AG08395 (cell line): Measurements from ENCODE around the gene MAFF.
"Not testable (repeated sequence)": the region's sequence is repeated elsewhere in the genome, so short reads cannot be mapped to it uniquely, and the experiment has no call there.

Experiments used
- DNase-seq: peaks from one replicate; pipeline ENCODE4 v3.0.0; 2012; ENCODE audit warnings: mixed read lengths, low spot score

The MAFF gene

DNA sequence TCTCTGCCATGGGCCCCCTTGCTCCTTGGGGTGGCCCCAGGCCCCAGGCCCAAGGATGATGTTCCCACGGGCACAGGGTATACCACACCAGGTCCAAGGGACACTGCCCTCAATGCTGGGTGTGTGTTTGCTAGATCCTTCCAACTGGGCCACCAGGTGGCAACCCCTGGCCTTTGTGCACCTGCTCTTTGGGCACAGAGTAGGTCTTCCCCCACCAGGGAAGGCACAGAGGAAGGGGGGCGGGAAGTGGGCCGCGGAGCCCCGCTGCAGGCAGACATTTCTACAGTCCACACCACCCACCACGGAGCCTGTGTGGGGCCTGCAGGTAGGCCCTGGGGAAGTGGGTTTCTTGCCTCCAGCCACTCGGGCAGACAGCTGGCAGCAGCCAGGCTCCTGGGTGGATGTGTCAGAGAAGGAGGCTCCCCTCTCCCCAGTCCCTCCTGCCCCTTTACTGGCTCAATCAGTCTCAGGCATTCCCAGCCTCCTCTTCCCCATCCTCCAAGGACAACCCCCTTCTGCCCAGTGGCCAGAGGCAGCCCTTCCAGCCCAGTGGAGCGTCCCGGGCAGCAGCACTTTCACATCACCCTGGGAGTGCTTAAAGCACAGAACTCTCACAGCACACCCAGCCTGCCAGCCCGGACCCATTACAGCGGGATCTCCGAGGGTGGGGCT is 21.6 kb downstream of the MAFF start:
- DNase-seq: no peak

DNA sequence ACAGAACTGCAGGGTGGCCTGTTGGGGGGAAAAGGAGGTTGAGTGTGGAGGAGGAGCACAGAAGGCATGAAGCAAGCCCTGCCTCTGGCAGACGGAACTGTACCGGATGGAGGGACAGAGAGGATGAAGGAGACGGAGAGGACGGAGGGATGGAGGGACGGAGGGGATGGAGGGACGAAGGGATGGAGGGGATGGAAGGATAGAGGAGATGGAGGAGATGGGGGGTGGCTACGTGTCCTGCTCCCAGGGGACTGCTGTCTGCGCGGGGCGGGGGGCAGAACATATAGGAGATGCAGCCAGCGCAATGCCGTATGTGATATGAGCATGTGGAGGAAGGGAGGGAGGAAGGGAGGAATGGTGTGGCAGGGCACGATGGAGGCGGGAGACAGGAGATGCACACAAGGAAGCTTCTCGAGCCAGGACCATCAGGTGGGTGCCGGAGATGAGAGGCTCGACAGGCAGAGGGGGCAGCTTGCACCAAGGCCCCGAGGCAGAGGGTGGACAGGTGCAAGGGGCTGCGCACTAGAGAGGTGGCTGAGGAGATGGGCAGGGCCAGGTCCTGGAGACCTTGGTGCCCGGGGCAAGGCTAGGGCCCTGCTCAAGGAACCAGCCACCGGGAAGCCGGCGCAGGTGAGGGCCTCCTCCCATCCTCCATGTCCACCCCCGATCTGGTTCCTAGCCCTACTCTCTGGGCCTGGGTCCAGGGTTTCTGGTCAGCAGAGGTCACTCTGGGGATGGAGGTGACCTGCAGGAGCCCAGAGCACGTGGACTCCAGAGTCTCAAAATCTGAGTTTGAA is 25.3 kb downstream of the MAFF start:
- DNase-seq: no peak

DNA sequence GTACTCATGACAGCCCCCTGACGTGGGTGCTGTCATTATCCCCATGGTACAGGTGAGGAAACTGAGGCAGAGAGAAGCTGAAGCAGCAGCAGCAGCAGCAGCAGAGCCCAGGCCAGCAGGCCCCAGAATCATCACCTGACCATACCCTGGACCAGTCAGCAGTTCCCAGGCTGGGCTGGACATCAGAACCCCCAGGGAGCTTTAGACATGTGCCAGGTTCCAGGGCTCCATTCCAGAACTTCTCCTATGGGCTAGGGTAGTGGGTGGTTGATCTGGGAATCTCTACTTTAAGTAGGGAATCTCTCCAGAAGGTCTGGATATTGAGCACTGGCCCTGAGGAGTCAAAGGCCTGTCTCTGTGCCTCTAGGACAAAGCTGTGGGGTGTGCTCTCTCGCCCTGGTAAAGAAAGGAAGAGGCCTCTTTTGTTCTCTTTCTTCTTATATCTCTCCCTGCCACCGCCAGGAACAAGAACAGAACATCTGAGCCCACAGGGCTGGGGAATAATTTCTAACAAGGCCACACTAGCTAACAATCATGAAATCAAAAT is 26.6 kb downstream of the MAFF start:
- DNase-seq: no peak

DNA sequence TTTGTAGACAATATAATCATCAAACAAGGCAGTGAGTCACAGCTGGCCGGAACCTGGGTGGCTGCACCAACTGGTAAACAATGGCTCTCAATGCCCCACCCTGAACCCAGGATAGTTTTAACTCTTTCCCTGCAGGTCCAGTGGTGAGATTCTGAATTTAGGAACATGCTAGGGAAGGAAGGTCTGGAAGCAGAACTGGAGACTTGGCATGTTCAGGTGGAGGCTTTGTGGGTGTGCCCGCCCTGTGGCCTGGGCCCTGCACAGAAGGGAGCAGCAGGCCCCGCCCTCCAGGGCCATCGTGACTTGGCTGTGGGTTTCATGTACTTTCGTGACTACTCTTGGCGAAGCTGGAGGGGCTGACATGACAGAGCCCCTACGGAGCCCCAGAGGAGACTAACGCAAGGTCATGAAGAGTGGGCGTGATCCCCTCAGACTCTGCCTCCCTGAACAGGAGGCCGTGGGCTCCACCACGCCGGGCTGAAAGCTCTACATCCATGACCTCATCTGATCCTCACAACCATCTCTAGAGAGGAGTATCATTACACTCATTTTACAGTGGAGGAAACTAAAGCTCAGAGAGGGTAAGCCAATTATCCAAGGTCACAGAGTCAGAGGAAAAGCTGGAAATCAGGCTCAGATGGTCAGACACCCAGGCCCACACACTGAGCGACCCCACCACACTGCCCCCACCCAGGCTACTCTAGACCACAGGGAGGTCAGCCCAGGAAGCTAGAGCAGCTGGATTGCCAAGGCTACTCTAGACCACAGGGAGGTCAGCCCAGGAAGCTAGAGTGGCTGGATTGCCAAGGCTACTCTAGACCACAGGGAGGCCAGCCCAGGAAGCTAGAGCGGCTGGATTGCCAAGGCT is 27.3 kb downstream of the MAFF start:
- DNase-seq: peak; percentile 78

DNA sequence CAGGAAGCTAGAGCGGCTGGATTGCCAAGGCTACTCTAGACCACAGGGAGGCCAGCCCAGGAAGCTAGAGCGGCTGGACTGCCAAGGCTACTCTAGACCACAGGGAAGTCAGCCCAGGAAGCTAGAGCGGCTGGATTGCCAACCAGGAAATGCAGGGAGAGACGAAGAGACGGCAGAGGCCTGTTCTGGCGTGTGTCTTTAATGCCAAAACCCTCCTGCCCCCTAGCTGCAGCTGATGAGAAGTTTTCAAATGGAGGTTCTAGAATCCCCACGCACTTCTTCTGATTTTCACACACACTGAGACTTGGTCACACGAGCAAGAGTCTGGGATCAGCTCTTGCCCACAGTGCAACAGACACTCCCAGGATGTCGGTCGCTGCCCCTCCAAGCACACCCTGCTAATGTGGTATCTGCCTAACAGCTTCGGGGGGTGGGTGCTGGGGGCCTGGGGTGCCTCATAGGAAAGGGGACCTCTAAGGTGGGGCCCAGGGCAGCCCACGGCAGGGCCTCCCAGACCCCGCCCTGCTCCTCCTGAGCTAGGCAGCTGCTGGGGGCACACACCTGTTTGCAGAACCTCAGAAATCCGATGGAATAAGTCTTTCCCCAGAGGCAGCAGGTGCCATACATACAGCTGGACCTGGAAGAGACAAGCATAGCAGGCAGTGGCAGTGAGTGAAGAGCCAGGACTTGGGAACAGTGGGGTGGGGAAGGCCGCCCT is 28.5 kb downstream of the MAFF start:
- DNase-seq: no peak

DNA sequence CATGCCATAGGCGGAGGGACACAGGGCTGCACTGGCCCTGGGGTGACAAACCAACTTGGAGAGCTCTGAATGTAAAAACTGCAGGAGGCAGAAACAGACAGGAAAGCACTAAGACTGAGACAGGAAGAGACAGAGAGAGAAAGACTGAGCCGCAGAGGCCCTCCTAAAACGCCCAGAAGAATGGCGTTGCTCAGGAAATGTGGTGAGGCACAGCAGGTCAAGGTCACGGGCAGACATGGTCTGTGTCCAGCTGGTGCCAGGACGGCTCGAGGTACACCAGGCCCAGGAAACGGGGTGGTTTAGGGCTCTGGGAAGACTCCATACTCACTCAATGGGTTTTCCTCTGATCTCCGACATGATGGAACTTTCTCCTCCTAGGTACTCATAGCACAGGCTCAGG is 29.1 kb downstream of the MAFF start:
- no peak for DNase-seq

DNA sequence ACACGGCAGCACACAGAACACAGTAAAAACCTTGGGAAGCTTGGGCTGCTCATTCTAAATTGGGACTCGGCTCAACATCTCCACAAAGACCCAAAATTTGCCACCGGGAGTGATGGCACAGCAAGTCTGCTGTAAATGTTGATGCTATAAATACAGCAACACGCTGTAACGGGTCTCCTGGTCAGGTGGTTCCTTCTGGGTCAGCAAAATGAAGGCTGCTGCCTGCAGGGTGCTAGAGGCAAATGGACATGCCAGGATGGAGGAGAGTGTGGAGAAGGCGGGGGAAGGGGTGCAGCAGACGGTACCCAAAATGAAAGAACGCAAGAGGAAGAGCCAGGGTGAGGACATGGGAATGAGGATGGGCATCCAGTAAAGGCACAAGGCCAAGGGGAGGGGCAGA is 30.4 kb downstream of the MAFF start:
- no peak for DNase-seq

DNA sequence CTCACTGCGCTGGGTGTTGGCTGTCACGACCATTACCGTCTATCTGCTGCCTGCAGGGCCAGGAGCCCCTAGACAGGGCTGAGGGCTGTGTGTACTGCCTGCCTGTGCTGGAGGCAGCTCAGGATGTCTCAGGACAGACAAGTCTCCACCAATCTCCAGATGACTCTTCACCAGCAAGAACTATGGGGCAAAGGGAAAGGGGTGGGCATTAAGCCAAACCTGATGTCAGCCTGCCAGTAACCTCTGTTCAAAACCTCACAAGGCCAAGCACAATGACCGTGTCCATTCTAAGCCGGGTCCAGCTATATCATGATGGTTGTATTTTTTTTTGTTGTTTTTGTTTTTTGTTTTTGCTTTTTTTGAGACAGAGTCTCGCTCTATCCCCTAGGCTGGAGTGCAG is 31.6 kb downstream of the MAFF start:
- peak; percentile 46 for DNase-seq

DNA sequence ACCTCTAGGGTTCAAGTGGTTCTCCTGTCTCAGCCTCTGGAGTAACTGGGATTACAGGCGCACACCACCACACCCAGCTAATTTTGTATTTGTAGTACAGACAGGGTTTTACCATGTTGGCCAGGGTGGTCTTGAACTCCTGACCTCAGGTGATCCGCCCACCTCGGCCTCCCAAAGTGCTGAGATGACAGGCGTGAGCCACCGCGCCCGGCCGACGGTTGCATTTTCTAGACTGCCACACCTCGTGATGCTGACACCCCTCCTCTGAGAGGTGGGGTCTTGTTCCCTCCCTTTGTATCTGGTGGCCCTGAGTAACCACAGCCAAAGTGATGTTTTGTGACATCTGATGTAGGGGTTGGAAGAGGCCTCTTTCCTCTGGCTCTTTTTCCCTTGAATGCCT is 32.1 kb downstream of the MAFF start:
- DNase-seq: not testable (repeated sequence)

DNA sequence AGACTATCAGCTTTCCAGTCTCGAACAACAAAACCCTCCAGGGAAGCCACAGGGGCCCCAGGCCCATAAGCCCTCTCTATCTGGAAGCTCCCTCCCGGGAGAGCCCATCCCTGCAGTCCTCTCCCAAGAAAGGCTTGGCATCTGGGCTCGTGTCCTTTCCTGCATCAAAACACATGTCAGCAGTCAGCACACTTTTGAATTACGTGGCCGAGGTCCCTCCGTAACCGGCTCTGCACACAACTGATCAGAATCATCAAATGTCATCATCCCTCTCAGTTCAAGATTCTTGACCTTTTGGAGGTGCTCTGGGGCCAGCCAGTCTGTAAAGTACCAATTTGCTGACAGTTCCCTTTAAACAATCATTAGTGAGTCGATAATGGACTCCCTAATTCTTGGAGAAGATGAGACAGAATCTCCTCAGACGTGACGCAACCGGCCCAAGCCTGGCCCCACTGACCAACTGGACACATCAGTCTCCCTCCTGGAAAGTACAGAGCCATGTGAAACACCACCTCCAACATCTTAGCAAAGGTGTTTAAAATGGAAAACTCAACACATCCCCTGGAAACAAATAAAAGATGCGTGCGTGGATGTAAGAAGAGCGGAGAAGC is 33.6 kb downstream of the MAFF start:
- DNase-seq: no peak

DNA sequence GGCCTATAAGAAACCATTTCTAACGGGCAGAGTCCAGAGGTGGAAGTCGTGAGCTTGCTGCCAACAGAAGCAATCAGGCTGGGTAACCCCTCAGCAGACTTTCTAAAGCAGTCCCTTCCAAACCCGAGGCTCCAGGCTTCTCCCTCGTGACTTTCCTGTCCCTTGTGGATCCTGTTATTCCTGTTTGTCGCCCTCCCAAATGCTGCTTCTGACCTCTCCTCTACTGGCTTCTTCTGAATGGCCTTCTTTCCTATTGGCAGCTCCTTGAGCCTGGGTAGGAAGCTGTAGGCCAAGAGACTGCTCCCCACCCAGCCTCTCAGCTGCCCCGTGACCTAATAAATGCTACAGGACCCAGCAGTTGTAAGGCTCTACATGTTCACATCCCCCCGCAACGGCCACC is 35.0 kb downstream of the MAFF start:
- DNase-seq: no peak

DNA sequence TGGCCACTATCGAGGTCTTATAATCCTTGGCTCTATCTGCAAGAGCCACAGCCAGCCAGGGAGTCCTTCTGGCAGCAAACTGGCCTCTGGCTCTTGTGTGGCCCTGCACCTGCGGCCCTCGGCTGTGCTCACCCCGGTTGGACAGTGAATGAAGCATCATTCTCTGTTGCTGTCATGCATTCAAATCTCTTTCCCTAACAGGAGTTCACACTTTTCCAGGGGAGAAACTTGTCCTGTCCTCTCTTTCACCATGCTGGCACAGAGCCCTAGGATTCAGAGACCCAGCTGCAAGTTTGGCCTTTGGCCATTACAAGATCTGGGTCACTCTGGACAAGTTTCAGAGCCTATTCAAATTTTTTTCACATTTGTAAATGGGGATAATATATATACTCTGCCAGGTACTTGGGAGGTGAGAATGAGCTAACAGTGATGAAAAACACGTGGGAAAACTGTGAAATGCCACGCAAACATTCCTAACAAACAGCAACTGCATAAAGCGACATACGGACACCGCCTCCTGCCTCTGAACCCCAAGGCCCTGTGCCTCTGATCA is 36.8 kb downstream of the MAFF start:
- DNase-seq: peak; percentile 76

DNA sequence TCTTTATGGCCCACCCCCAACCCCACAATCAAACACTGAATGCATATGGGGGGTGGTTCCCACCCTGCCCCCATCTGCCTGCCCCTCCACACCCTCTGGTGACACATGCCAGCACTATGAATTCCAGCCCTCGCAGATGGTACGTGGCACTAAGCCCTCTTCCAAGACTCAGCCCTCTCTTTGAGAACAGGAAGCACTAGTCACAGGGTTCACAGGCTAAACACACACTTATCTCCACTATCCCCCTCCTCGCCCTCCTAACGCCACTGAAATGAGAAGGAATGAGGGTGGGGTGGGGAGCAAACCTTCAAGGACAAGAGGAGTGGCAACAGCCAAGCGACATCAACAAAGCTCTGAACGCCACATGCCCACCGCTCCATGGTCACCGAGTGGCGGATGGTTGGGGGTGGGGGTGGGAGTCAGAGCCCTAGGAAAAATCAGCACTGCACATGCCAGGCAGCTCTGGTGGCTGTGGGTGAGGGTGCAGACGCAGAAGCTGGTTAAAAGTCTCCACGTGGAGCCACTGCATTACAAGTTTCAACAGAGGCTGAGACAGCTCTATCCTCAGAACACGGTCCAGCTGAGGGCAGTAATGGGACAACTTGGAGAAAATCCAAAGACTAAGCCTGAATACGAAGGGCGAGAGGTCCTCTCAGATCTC is 37.4 kb downstream of the MAFF start:
- DNase-seq: peak; percentile 96

DNA sequence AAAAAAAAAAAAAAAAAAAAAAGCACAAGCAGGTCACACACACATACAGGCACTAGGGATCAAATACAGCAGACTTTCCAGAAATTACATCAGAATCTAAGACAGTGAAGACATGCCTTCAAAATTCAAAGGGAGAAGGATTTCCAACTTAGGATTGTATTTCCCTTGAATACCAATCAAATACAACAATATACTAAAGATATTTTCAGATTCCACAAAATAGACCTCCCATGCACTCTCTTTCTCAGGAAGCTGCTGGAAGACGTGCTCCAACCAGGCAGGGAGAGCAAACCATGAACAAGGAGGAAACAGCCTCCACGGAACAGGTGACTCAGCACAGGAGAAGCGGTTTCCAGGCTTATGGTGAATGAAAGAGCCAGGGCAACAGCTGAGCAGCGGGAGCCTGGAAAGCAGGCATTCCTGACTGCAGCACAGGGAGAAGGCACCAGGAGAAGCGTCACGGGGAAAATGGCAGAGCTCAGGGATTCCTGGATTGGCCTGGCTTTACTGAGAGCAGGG is 39.0 kb downstream of the MAFF start:
- peak; percentile 63 for DNase-seq

DNA sequence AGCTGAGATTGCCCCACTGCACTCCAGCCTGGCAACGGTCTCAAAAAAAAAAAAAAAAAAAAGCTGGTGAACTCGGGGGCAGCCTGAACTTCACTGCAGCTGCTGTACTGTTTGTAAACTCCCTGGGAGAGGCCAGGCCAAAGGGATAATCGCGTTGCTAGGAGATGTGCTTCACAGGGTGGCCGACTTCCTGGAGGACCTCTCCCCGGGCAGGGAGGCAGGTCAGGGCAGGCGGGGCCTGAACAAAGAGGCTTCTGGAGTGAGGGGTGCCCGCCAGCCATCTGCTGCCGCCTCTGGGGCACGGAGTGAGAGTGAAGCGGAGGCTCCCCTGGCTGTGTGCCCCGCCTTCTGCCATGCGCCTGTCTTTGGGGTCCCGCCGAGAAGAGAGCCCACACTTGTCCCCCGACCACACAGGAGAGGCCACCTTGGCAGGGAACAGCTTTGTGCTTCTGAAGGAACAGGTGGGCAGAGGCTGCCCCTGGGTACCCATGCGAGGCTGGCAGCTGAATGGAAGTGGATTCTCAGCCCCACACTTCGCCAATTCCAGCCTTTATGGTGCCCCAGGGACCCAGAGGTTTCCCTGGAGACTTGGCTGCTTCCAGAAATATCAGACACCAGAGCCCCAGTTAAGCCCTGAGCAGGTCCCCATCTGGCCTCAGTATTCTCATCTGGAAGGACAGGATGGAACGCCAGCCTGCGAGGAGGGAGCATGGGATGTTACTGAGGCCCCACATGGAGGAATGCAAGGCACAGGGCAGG is 41.4 kb downstream of the MAFF start:
- DNase-seq: no peak

DNA sequence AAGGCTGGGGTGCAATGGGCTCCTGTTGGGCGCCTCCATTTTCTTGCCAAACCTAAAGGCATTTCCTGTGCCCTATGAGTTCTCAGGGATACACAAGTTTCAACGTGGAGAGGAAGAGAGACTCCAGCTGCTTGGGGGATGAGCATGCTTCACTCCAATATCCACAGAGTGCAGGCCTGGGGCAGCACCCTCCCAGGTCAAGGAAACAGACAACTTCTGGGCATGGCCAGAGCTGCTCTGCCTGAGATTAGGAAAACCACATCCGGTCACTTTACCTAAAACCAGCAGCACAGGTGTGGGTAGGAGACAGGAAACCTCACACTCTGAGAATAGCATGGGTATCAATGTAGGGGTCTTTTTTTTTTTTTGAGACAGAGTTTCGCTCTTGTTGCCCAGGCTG is 42.3 kb downstream of the MAFF start:
- no peak for DNase-seq

DNA sequence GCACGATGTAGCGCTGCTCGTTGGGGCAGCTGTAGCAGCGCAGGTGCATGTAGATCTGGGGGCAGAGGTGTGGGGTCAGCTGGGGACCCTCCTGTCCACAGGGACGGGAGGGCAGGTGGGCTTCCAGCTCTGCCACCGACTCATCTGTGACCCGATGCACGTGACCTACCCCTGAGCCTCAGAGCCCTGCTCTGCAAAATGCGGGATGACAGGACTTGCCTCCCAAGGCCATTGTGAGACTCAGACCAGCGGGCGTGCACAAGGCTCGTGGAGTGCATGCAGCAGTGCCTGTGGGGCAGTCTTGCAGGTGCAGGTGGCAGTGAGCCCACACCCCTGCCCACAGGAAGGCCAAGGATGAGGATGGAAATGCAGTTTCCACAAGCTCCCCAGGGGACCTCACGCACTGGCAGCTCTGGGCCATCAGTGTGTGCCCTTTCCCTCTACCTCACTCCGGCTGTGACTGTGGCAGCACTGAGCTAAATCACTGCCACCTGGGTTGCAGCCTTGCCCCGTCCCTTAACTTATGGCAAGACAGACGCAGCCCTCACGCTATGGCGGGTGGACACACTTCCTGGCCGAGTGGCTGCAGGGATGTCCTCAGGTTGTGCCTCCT is 44.4 kb downstream of the MAFF start:
- no peak for DNase-seq

DNA sequence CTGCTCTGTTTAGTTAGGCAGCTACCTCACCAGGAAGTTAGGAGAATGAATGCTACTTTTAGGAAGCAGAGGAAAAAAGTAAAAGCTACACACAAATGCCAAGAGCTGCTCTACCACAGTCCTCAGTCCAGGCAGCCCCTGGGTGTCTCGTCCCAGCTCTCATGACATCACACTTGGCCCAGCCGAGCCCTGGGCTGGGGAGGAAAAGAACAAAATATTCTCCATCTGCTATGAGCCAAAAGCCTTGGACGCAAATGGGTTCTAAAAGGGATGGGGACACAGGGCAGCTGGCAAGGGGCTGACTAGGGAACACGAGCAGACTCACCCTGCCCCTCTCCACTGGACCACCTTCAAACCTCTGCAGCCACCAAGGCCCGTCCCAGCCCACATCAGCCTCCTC is 44.9 kb downstream of the MAFF start:
- DNase-seq: no peak

DNA sequence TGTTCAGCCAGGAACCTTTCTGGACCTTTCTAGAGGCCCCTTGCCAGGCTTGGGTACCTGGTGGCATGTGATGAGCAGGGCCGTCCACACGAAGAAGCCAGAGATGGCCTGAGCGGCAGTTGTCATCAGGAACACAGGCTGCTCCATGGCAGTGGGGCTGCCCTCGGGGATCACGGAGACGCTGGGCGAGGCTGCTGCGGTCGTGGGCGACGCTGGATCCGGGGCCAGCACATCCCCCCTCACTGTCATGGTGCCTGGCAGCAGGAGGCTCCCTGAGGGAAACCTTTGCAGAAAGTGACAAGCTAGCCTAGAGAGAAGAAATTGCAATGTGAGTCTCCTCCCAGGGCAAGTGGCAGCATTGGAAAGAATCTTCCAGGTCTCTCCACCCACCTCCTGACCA is 45.9 kb downstream of the MAFF start:
- no peak for DNase-seq
